Stimulated activated naive CD8-positive, alpha-beta T cell treated with anti-CD3 and anti-CD28 coated beads, Interleukin-15, Interleukin-2, amounts not matched to agents 100 ng/mL and 50 ng/mL, for 24 hours (primary cell): ENCODE data around the gene ATG2A.

Source experiments
- H3K27ac Mint-ChIP-seq: one replicate; pipeline ENCODE4 v1.8.0; 2021; ENCODE audit warnings: mild to moderate bottlenecking, mixed read lengths
- H3K27me3 Mint-ChIP-seq: one replicate; pipeline ENCODE4 v1.8.0; 2021; ENCODE audit warnings: mixed read lengths
- H3K36me3 Mint-ChIP-seq: one replicate; pipeline ENCODE4 v1.8.0; 2021; ENCODE audit warnings: low read depth, mixed read lengths
- H3K4me1 Mint-ChIP-seq: one replicate; pipeline ENCODE4 v1.8.0; 2021; ENCODE audit warnings: low read depth, mixed read lengths
- H3K4me3 Mint-ChIP-seq: one replicate; pipeline ENCODE4 v1.8.0; 2021; ENCODE audit warnings: mild to moderate bottlenecking, mixed read lengths
- H3K9me3 Mint-ChIP-seq: one replicate; pipeline ENCODE4 v1.8.0; 2021; ENCODE audit warnings: mixed read lengths

Gene ATG2A

GRCh38 chr11:64916775-64917662, at the start of gene ATG2A:
Gene ATG2A, minus strand, starts transcription at chr11:64917209. Its CDS starts 74 bp downstream, at chr11:64917135.
- Mint-ChIP-seq H3K9me3 (no peaks in the 10 kb centered on the region), H3K4me1 (peaks cover 22% of the 10 kb centered on the region), H3K27ac (peak within 1 kb of the TSS; percentile 76)

GRCh38 chr11:64963072-64963631, 46.1 kb upstream of the ATG2A start:
- Mint-ChIP-seq H3K4me3 (no peak overlapping the region), H3K27ac (no peak overlapping the region), H3K27me3 (peaks cover 9% of the 10 kb centered on the region)

More at GRCh38 chr11:64916775-64917662, at the start of gene ATG2A:
- Mint-ChIP-seq H3K27me3 (no peaks in the 10 kb centered on the region), H3K4me3 (peak within 1 kb of the TSS; percentile 89), H3K36me3 (no peaks in the 10 kb centered on the region)

GRCh38 chr11:64960719-64961118, 43.7 kb upstream of the ATG2A start:
- Mint-ChIP-seq H3K36me3 (no peaks in the 10 kb centered on the region), H3K4me1 (peaks cover 6% of the 10 kb centered on the region), H3K4me3 (no peak overlapping the region), H3K9me3 (no peaks in the 10 kb centered on the region), H3K27ac (no peak overlapping the region), H3K27me3 (peaks cover 9% of the 10 kb centered on the region)

More at GRCh38 chr11:64963072-64963631, 46.1 kb upstream of the ATG2A start:
- Mint-ChIP-seq H3K36me3 (no peaks in the 10 kb centered on the region), H3K4me1 (peaks cover 18% of the 10 kb centered on the region), H3K9me3 (no peaks in the 10 kb centered on the region)

GRCh38 chr11:64959498-64959897, 42.5 kb upstream of the ATG2A start:
- Mint-ChIP-seq H3K27ac (no peak overlapping the region), H3K27me3 (peaks cover 9% of the 10 kb centered on the region), H3K4me1 (no peaks in the 10 kb centered on the region), H3K4me3 (no peak overlapping the region), H3K9me3 (no peaks in the 10 kb centered on the region), H3K36me3 (no peaks in the 10 kb centered on the region)

- H3K36me3 Mint-ChIP-seq: no peaks in the 10 kb centered on the region
- no peak overlapping the region for H3K27ac Mint-ChIP-seq
- peaks cover 15% of the 10 kb centered on the region for H3K27me3 Mint-ChIP-seq
- H3K9me3 Mint-ChIP-seq: no peaks in the 10 kb centered on the region
- no peak overlapping the region for H3K4me3 Mint-ChIP-seq
- H3K4me1 Mint-ChIP-seq: no peaks in the 10 kb centered on the region
Measured at GRCh38 chr11:64954201-64954600, 37.2 kb upstream of the ATG2A start.

- no peaks in the 10 kb centered on the region for H3K4me1 Mint-ChIP-seq
- H3K27me3 Mint-ChIP-seq: peaks cover 15% of the 10 kb centered on the region
- no peaks in the 10 kb centered on the region for H3K9me3 Mint-ChIP-seq
- H3K4me3 Mint-ChIP-seq: no peak overlapping the region
- no peak overlapping the region for H3K27ac Mint-ChIP-seq
- H3K36me3 Mint-ChIP-seq: no peaks in the 10 kb centered on the region
Measured at GRCh38 chr11:64951529-64951928, 34.5 kb upstream of the ATG2A start.

- Mint-ChIP-seq H3K4me3 (no peak overlapping the region), H3K27me3 (peaks cover 16% of the 10 kb centered on the region), H3K36me3 (no peaks in the 10 kb centered on the region), H3K27ac (no peak overlapping the region), H3K4me1 (no peaks in the 10 kb centered on the region), H3K9me3 (no peaks in the 10 kb centered on the region)
Measured at GRCh38 chr11:64947208-64947814, 30.3 kb upstream of the ATG2A start.

- no peak overlapping the region for H3K27ac Mint-ChIP-seq
- peaks cover 14% of the 10 kb centered on the region for H3K36me3 Mint-ChIP-seq
- H3K4me3 Mint-ChIP-seq: no peak overlapping the region
Measured at GRCh38 chr11:64936539-64936938, 19.5 kb upstream of the ATG2A start.

GRCh38 chr11:64935359-64936081, 18.5 kb upstream of the ATG2A start, which contains the start of gene GPHA2:
Gene GPHA2, minus strand, starts transcription at chr11:64935893. Its CDS starts 433 bp downstream, at chr11:64935460.
- Mint-ChIP-seq H3K9me3 (no peaks in the 10 kb centered on the region), H3K27ac (no peak within 1 kb of the TSS), H3K36me3 (peaks cover 19% of the 10 kb centered on the region), H3K27me3 (no peaks in the 10 kb centered on the region), H3K4me1 (no peaks in the 10 kb centered on the region), H3K4me3 (no peak within 1 kb of the TSS)

More at GRCh38 chr11:64936539-64936938, 19.5 kb upstream of the ATG2A start:
- H3K9me3 Mint-ChIP-seq: no peaks in the 10 kb centered on the region
- no peaks in the 10 kb centered on the region for H3K4me1 Mint-ChIP-seq
- H3K27me3 Mint-ChIP-seq: peaks cover 2% of the 10 kb centered on the region

- Mint-ChIP-seq H3K9me3 (no peaks in the 10 kb centered on the region), H3K4me3 (no peak overlapping the region), H3K27me3 (no peaks in the 10 kb centered on the region), H3K27ac (no peak overlapping the region), H3K4me1 (no peaks in the 10 kb centered on the region), H3K36me3 (peaks cover 22% of the 10 kb centered on the region)
Measured at GRCh38 chr11:64934682-64935358, 17.8 kb upstream of the ATG2A start.

GRCh38 chr11:64933935-64934681, 17.1 kb upstream of the ATG2A start:
- no peak overlapping the region for H3K4me3 Mint-ChIP-seq
- no peaks in the 10 kb centered on the region for H3K4me1 Mint-ChIP-seq
- H3K36me3 Mint-ChIP-seq: peaks cover 23% of the 10 kb centered on the region
- H3K27me3 Mint-ChIP-seq: no peaks in the 10 kb centered on the region
- no peaks in the 10 kb centered on the region for H3K9me3 Mint-ChIP-seq
- no peak overlapping the region for H3K27ac Mint-ChIP-seq

GRCh38 chr11:64933213-64933934, 16.4 kb upstream of the ATG2A start:
- no peaks in the 10 kb centered on the region for H3K27me3 Mint-ChIP-seq
- H3K27ac Mint-ChIP-seq: no peak overlapping the region
- H3K36me3 Mint-ChIP-seq: peaks cover 23% of the 10 kb centered on the region
- no peaks in the 10 kb centered on the region for H3K4me1 Mint-ChIP-seq
- no peaks in the 10 kb centered on the region for H3K9me3 Mint-ChIP-seq
- no peak overlapping the region for H3K4me3 Mint-ChIP-seq

GRCh38 chr11:64932324-64932723, 15.3 kb upstream of the ATG2A start:
- Mint-ChIP-seq H3K27ac (no peak overlapping the region), H3K9me3 (no peaks in the 10 kb centered on the region), H3K36me3 (peaks cover 23% of the 10 kb centered on the region), H3K4me1 (no peaks in the 10 kb centered on the region), H3K27me3 (no peaks in the 10 kb centered on the region), H3K4me3 (no peak overlapping the region)
